ENCODE results near the gene PYGM.

PYGM gene

DNA sequence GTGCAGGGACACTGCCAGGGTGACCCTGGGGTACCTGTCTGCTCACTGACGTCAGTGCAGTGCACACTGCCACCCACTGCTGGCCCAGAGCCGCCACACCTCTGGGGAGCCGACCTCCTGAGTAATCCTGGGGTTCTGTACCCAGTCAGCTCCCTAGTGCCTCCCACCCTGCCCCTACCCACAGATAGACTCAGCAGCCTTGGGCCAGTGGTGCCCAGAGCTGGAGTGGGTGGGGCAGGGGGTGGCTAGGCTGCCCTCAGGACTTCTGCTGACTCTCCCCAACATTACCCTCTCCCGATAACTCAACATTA, 42.6 kb downstream of the PYGM start:
- in situ Hi-C loops (cut with HindIII; ENCODE audit: low pct_unique_long_range_greater_than_20kb, low sequenced_read_pairs), result no loop called here
- no peak for TF ChIP-seq JUND (IDR thresholded peaks at IDR 0.05; ENCODE audit: low read depth)
- DNase-seq (ENCODE audit: low read depth in 1 of 2, low spot score in 1 of 2), result no peak

DNA sequence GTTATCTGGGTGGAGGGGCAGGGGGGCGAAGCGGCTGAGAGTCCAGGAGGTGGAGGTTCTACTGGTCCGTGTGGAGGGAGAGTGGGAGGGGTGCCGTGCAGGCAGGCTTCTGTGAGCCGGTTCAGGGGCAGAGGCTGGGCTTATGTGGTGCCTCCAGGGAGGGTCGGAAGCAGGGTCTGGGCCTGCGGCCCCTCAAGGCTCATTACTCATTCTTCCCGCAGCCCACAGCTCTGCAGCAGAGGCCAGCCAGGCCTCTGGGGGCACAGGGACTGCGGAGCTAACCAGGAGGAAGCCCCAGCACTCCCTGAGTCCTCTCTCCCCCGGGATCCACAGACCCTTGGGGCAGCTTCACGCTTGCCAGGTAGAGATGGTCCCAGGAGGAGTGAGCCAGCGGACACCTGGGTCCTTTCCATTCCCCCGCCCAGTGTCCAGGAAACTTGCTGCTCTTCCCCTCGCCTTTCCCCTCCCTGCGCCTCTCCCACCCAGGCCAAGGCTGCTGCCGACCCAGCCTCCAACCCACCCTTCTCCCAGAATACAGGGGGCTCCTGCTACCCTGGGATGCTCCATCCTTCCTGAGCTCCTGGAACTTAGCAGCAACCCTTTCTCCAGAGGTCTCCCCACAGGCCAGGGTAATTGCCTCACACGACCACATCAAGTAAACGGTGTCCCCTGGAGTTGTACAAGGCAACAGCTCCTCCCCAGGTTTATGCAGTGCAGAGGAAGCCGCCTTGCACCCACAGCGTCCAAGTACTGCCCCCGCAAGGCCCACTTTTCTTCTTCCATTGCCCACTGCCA, 43.1 kb downstream of the PYGM start:
- no peak for DNase-seq (ENCODE audit: low read depth in 1 of 2, low spot score in 1 of 2)
- in situ Hi-C loops (cut with HindIII; ENCODE audit: low pct_unique_long_range_greater_than_20kb, low sequenced_read_pairs), result no loop called here
- no peak for TF ChIP-seq JUND (IDR thresholded peaks at IDR 0.05; ENCODE audit: low read depth)

DNA sequence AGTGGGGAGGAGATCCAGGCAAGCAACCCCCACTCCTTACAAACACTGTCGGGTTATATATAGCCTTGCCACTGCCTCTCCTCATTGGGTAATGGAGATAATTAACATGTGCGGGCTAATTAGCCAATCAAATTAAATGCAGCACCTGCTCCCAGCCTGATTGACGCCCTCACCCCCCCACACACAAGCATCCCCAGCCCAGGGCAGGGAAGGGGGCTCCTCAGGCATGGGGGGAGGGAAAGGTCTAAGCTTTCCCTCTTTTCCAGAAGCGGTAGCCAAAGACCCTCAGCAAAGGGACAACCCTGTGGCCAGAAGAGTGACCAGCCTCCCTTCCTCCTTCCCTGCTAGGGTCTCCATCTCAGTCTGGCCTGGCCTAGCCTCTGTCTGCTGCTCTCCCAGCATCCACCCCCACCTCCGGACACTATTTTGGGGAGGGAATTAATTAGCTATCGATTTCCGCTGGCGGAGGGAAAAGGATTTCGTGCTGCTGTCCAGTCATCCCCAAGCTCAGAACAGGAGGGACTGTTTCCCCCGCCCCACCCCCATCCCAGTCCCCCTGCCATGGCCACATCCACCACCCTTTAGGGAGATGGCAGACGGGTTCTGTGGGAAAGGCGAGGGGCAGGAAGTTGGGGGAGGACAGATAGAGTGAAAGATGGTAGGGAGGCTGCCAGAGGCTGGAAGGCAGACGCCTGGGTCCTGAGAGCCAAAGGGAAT, 43.9 kb downstream of the PYGM start:
- no peak for DNase-seq (ENCODE audit: low read depth in 1 of 2, low spot score in 1 of 2)
- in situ Hi-C loops (cut with HindIII; ENCODE audit: low pct_unique_long_range_greater_than_20kb, low sequenced_read_pairs), result no loop called here
- no peak for TF ChIP-seq JUND (IDR thresholded peaks at IDR 0.05; ENCODE audit: low read depth)

DNA sequence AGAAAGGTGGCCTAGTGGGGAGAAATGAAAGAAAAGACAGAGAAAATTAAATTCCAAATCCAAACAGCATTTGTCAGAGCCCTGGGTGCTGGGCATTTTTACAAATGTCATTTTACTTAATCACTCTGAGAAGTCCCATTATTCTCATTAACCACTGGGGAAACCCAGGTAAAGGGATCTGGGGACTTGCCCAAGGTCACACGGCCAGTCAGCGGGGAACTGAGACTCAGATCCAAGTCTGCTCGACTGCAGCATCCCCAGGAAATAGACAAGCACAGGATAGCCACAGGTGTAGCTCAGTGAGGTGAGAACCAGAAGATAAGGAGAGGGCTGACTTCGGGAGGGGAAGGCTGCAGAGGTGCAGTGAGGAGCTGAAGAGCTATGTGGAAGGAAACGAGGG, 44.7 kb downstream of the PYGM start:
- in situ Hi-C loops (cut with HindIII; ENCODE audit: low pct_unique_long_range_greater_than_20kb, low sequenced_read_pairs), result no loop called here
- no peak for TF ChIP-seq JUND (IDR thresholded peaks at IDR 0.05; ENCODE audit: low read depth)
- no peak for DNase-seq (ENCODE audit: low read depth in 1 of 2, low spot score in 1 of 2)

DNA sequence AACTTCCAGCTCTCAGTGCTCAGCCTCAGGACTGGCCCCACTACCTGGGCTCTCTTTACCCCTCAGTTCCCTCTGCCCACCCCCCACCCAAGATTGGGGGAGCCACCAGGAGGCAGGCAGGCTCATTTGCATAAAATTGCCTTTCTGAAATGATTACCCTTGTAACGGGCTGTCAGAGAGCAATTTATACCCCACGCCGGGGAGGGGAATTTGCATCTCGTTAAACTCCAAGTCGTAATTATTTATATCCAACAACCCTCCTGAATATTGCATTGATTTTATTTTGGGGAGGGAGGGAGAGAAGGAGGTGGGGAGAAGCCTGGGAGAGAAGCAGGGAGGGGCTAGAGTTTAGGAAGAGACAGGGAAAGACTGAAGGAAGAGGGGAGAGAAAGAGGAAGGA, 45.1 kb downstream of the PYGM start:
- no peak for DNase-seq (ENCODE audit: low read depth in 1 of 2, low spot score in 1 of 2)
- TF ChIP-seq JUND (IDR thresholded peaks at IDR 0.05; ENCODE audit: low read depth), result no peak
- in situ Hi-C loops (cut with HindIII; ENCODE audit: low pct_unique_long_range_greater_than_20kb, low sequenced_read_pairs), result no loop called here

DNA sequence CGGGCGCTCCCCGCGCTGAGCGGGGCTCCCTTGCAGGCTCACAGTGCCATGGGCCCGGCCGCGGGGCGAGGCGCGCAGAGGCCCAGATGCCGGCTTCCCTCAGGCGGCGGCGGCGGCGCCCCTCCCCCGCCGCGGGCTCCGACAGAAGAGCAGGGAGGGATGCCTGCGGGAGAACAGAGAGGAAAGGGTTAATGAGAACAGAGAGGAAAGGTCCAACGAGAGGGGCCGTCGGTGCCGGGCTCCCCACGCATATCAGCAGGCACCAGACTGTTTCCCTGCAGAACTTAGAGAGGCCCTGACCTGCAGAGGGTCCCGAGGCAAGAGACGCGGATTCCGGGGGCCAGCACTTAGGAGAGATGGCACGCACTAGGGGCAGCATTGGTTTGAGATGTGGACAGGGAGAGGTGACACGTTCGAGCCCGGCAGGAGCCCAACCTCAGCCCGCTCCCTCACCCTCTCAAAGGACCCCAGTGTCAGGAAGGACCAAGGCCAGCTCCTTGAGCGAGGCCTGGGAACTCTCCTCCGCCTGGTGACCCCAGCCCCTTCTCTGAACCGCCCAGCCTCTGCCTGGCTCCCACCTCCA, 45.9 kb downstream of the PYGM start:
- no peak for TF ChIP-seq JUND (IDR thresholded peaks at IDR 0.05; ENCODE audit: low read depth)
- in situ Hi-C loops (cut with HindIII; ENCODE audit: low pct_unique_long_range_greater_than_20kb, low sequenced_read_pairs), result no loop called here
- no peak for DNase-seq (ENCODE audit: low read depth in 1 of 2, low spot score in 1 of 2)

DNA sequence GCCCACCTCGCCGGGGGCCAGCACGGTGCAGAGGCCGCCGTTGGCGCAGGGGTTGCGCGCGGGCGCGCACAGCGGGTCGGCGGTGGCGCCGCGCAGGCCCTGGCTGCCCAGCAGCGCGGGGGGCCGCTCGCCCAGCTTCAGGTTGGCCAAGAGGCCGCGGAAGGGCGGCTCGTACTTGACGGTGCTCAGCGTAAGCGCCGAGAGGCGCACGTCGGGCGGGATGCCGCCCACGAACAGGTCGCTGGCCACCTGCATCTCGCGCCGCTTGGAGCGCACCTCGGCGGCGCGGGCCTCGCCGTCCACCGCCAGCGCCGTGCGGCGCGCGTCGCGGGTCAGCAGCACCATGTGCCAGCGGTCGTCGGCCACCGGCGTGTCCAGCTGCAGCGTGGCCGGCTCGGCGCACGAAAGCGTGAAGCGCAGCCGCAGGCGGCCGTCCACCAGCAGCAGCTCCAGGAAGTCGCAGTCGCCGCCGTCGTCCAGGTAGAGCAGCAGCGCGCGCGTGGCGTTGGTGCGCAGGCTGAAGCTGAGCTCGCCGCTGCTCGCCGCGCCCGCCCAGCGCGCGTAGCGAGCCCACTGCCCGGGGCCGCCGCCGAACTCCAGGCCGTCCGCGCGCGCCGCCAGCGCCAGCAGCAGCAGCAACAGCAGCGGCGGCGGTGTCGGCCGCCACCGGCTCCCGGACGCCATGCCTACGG, 46.6 kb downstream of the PYGM start:
- DNase-seq (ENCODE audit: low read depth in 1 of 2, low spot score in 1 of 2), result peak; percentile 79 to 93
- in situ Hi-C loops (cut with HindIII; ENCODE audit: low pct_unique_long_range_greater_than_20kb, low sequenced_read_pairs), result no loop called here
- no peak for TF ChIP-seq JUND (IDR thresholded peaks at IDR 0.05; ENCODE audit: low read depth)

DNA sequence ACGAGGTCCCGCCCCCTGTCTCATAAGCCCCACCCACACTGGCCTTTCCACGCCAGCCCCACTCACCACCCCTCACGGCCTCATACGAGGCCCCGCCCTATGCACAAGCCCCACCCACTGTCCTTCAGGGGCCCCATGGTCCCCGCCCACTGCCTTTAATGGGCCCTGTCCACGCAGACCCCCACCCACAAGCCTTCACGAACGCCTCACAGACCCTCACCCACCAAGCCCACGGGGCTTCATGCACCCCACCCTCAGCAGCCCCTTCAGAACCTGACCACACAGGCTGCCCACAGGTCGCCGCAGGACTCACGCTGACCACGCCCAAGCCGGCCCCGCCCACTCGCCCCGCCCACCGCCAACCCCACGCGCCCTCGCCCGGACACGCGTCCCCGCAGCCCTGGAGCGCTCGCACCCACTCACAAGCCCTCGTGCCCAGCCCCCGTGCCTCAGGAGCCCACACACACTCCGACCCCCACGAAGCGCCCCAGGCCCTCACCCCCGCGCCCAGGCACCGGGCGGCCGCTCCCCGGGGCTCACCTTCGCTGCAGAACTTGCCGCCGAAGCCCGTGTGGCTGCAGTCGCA, 47.3 kb downstream of the PYGM start:
- no peak for TF ChIP-seq JUND (IDR thresholded peaks at IDR 0.05; ENCODE audit: low read depth)
- no peak for DNase-seq (ENCODE audit: low read depth in 1 of 2, low spot score in 1 of 2)
- in situ Hi-C loops (cut with HindIII; ENCODE audit: low pct_unique_long_range_greater_than_20kb, low sequenced_read_pairs), result no loop called here

DNA sequence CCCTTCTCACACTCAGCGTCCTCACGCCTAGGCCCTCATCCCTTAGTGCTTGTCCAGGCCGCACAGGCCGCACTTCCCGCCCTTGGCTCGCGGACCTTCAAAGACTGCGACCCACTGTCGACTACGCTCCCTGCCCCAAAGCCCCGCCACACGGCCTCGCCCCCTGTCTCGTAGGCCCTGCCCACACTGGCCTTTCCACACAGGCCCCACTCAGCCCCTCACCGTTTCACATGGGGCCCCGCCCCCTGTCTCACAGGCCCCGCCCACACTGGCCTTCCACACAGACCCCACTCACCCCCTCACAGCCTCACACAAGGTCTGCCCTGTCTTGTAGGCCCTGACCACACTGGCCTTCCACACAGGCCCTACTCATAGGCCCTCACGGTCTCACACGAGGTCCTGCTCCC, 47.8 kb downstream of the PYGM start:
- no peak for DNase-seq (ENCODE audit: low read depth in 1 of 2, low spot score in 1 of 2)
- in situ Hi-C loops (cut with HindIII; ENCODE audit: low pct_unique_long_range_greater_than_20kb, low sequenced_read_pairs), result no loop called here

DNA sequence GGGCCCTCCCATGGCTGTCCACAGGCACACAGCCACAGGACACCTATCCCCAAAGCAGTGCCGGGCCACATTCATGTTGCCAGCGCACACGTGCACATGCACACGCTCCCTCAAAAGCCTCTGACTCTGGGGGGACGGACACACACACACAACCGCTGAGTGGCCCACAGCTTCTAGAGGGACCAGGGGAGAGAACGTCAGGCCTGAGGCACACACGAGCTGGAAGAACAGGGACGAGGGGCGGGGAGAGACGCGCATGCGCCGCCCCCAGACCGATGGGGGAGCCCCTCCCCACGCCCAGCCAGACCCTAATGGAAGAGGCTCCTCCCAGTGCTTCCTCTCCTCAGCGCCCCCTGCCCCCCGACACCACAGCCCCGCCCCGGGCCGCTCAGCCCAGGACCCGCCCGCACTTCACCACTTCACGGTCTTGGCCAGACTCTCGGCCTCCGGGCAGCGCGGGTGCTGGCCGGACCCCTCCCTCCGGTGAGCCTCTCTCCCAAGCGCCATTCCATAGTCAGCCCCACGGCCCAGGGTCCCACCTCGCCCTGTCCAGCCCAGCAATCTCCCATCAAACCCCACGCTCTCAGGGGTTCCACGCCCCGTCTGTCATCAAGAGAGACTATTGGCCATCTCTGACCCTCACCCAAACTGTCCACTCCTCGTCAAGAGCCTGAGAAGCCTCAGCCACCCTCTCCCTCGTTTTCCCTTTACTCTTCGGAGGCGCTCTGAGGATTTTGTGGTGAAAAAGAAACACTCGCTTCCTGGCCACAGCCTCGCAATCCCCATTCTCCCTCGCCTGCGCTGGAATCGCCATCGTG, 48.4 kb downstream of the PYGM start:
- DNase-seq (ENCODE audit: low read depth in 1 of 2, low spot score in 1 of 2), result no peak
- in situ Hi-C loops (cut with HindIII; ENCODE audit: low pct_unique_long_range_greater_than_20kb, low sequenced_read_pairs), result no loop called here
- TF ChIP-seq JUND (IDR thresholded peaks at IDR 0.05; ENCODE audit: low read depth), result no peak

More for the DNA sequence above, 47.8 kb downstream of the PYGM start:
- no peak for TF ChIP-seq JUND (IDR thresholded peaks at IDR 0.05; ENCODE audit: low read depth)

DNA sequence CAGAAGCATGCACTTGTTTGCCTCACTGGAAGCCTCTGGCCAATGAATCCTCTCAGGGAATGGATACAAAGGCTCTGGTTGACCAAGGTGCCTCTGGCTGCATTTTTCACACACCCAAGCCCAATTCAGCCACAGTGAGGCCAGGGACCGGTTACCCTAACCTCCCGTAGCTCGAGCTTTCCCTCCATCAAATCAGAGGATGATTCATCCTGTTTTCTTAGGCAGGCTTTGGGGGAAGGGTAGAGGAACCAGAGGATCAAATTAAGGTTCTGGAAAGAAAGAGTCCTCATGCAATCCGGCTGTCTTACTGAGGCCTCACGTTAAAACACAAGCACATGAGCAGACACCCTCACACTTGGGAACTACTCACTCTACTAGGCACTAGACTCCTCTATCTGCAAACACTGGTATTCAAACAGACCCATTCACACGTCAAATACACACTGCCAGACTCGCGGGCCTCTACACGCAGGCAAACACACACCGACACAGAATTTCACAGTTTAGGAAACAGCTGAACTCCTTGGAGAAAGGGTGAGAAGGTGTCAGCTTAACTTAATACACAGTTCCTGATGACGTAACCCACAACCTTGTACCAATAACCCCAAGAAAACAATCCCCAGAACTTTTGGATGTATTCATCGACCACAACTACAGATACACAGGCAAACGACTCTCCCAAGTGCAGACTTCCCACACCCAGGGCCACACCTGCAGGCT, 49.2 kb downstream of the PYGM start:
- no peak for DNase-seq (ENCODE audit: low read depth in 1 of 2, low spot score in 1 of 2)
- in situ Hi-C loops (cut with HindIII; ENCODE audit: low pct_unique_long_range_greater_than_20kb, low sequenced_read_pairs), result no loop called here
- TF ChIP-seq JUND (IDR thresholded peaks at IDR 0.05; ENCODE audit: low read depth), result no peak
